GM19351 (cell line): ENCODE data around the gene IER2.

Experiments used
- ATAC-seq: cut with Tn5 transposase; IDR thresholded peaks from one replicate; pipeline ENCODE4 v1.9.1; 2021; ENCODE audit warnings: mild to moderate bottlenecking, moderate library complexity; ENCODE audit not compliant: unreplicated experiment

Gene IER2

GRCh38 chr19:13118424-13119193 lies 31.6 kb upstream of the IER2 start:
- no peak for ATAC-seq

- ATAC-seq: no peak
These were observed 30.6 kb upstream of the IER2 start for GRCh38 chr19:13119627-13120026.

GRCh38 chr19:13120031-13120430 lies 30.2 kb upstream of the IER2 start:
- ATAC-seq: no peak

GRCh38 chr19:13120817-13121216 lies 29.4 kb upstream of the IER2 start:
- ATAC-seq: no peak

- ATAC-seq: no peak
These were observed 28.5 kb upstream of the IER2 start for GRCh38 chr19:13121551-13122274.

- ATAC-seq: no peak
These were observed 27.8 kb upstream of the IER2 start for GRCh38 chr19:13122275-13122878.

GRCh38 chr19:13122980-13123957 lies 26.9 kb upstream of the IER2 start:
- no peak for ATAC-seq

- ATAC-seq: no peak
These were observed 23.2 kb upstream of the IER2 start for GRCh38 chr19:13127051-13127450.

GRCh38 chr19:13127811-13128575 lies 22.2 kb upstream of the IER2 start:
- no peak for ATAC-seq

GRCh38 chr19:13128583-13128982 lies 21.6 kb upstream of the IER2 start:
- ATAC-seq: no peak

GRCh38 chr19:13129384-13129783 lies 20.8 kb upstream of the IER2 start:
- ATAC-seq: no peak

GRCh38 chr19:13130886-13131490 lies 19.2 kb upstream of the IER2 start:
- ATAC-seq: no peak

GRCh38 chr19:13132471-13133180 lies 17.6 kb upstream of the IER2 start:
- ATAC-seq: no peak

- ATAC-seq: no peak
These were observed 16.9 kb upstream of the IER2 start for GRCh38 chr19:13133241-13133870.

- no peak for ATAC-seq
These were observed 15.6 kb upstream of the IER2 start for GRCh38 chr19:13134626-13135025.

GRCh38 chr19:13135068-13136062 lies 14.8 kb upstream of the IER2 start:
- no peak for ATAC-seq

- no peak for ATAC-seq
These were observed 12.9 kb upstream of the IER2 start for GRCh38 chr19:13137290-13137794.
